BJ (cell line): ENCODE measurements around the gene TASL. TPM values are rescaled to one million over a fixed set of nuclear protein-coding genes. Genes with fewer than 3 reads are reported as not detected.

Experiments
- CTCF ChIA-PET: fragments of 350-600 bp; formaldehyde crosslinking; extraction: SDS; loops from one replicate; lab custom pipeline; 2021; ENCODE audit warnings: antibody characterized with exemption, inconsistent platforms; lab: Yijun Ruan, JAX
- POLR2A ChIA-PET: fragments of 300-600 bp; sonication (Branson Sonifier 250); formaldehyde crosslinking; extraction: SDS; loops from one replicate; lab custom pipeline; 2021; ENCODE audit warnings: antibody characterized with exemption; lab: Charles Lee
- DNase-seq: peaks from one replicate; pipeline ENCODE4 v3.0.0-alpha.2; 2011; ENCODE audit warnings: low read depth
- H3K27me3 ChIP-seq: 2 replicates; pipeline ENCODE4 v1.6.0; 2011; ENCODE audit warnings: low read length; ENCODE audit not compliant: control insufficient read depth, insufficient read depth
- H3K36me3 ChIP-seq: 2 replicates; pipeline ENCODE4 v1.5.1; 2011; ENCODE audit warnings: low read length; ENCODE audit not compliant: control insufficient read depth, insufficient read depth
- H3K4me3 ChIP-seq: 2 replicates; pipeline ENCODE4 v1.5.1; 2011; ENCODE audit warnings: low read depth, mild to moderate bottlenecking, control low read depth, low read length
- polyA minus RNA-seq: library from RNA; depleted of rRNA, polyadenylated mRNA; stranded (reverse); fragments of >200 nt; gene quantifications from 2 replicates; pipeline ENCODE4 v1.2.3, GENCODE V29; 2011; rRNA and poly(A)+ RNA removed
- polyA plus RNA-seq: library from polyadenylated mRNA; depleted of rRNA; stranded (reverse); fragments of >200 nt; gene quantifications from 2 replicates; pipeline ENCODE4 v1.2.3, GENCODE V29; 2011; rRNA removed
- TF ChIP-seq, protein P1 (sequence below): IDR thresholded peaks from 2 replicates; pipeline ENCODE4 v1.5.1; 2011; ENCODE audit warnings: low read depth, mild to moderate bottlenecking, control low read depth, inconsistent platforms, low read length, moderate library complexity; ENCODE audit not compliant: insufficient read depth

The TASL gene, protein sequence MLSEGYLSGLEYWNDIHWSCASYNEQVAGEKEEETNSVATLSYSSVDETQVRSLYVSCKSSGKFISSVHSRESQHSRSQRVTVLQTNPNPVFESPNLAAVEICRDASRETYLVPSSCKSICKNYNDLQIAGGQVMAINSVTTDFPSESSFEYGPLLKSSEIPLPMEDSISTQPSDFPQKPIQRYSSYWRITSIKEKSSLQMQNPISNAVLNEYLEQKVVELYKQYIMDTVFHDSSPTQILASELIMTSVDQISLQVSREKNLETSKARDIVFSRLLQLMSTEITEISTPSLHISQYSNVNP
- polyA plus RNA-seq (not detected in 2 replicates), polyA minus RNA-seq (not detected in 2 replicates)

DNA sequence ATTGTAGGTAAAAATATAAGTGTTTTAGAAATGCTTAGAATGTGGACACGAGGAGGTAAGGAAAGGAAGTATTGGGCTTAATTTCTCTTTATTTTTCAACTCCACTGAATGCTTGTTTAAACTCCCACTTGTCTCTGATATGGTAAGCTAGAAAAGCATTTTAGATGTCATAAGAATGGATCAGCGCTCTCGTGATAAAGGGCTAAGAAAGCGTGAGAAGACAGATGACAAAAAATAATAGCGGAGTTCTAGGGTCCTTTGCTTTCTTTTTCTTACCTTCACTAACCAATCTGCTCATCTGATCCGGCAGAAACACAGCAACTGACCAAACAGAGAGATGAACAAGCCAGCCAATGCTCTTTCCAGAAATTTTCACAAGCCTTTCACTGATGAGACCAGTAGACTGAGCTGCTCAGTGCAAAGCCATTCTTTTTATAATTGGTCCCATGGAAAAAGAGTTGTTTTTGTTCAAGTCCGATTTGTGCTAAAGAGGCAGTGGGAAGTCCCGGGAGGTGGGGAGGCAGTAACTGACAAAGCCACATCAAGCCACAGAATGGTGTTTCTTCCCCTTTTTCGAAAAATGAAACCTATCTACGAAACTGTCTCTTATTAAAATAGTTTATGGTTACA, at the start of gene TASL:
Gene TASL, minus strand, starts transcription at position 405 of the 630 bp plus-strand sequence. CDS start 17,411 bp downstream, outside the sequence.
- Histone ChIP-seq H3K27me3 (no peaks in the 10 kb centered on the region), H3K4me3 (no peak within 1 kb of the TSS), H3K36me3 (no peaks in the 10 kb centered on the region)
- ChIA-PET CTCF (no interaction called here), POLR2A (no interaction called here)
- TF ChIP-seq, protein P1, sequence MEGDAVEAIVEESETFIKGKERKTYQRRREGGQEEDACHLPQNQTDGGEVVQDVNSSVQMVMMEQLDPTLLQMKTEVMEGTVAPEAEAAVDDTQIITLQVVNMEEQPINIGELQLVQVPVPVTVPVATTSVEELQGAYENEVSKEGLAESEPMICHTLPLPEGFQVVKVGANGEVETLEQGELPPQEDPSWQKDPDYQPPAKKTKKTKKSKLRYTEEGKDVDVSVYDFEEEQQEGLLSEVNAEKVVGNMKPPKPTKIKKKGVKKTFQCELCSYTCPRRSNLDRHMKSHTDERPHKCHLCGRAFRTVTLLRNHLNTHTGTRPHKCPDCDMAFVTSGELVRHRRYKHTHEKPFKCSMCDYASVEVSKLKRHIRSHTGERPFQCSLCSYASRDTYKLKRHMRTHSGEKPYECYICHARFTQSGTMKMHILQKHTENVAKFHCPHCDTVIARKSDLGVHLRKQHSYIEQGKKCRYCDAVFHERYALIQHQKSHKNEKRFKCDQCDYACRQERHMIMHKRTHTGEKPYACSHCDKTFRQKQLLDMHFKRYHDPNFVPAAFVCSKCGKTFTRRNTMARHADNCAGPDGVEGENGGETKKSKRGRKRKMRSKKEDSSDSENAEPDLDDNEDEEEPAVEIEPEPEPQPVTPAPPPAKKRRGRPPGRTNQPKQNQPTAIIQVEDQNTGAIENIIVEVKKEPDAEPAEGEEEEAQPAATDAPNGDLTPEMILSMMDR = no peak
- no peak for DNase-seq

DNA sequence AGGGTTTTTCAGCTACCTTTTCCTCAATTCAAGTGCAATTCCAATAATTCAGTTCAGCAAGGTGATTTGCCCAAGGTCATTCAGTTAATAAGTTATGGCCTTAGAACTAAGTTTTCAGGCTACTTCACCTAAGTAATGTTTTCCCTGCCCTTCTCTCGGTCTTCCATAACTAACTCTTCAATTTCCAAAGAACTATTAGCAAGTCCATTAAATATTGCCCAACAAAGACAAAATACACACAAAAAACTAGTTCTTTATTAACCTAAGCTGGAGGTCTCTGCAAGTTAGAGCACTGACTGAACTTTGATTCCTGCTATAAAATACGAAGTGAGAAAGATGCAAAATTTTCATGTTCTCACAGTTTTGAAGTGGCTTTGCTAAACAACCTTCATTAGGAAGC, 48.8 kb upstream of the TASL start:
- Histone ChIP-seq H3K36me3 (no peaks in the 10 kb centered on the region), H3K27me3 (no peaks in the 10 kb centered on the region), H3K4me3 (no peak overlapping the region)
- ChIA-PET CTCF (no interaction called here), POLR2A (no interaction called here)
- DNase-seq = no peak
- TF ChIP-seq, protein P1 = no peak

DNA sequence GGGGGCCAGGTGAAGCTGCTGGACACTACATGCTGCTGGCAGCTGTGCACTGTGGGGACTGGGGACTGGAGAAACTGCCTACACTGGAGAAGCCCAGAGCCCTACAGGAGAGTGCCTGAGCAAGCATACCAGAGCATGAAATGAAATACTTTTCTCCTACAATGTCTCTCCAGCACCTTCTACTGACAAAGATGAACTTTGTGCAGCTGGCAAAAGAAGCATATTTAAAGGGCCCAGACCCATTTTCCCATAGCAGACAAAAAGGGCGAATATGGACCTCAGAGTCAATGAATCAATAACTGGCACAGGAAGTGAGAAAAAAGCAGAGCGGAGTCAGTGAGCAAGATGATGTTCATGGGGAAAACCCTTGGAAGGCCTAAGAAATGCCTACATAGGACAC, 44.8 kb upstream of the TASL start:
- ChIA-PET CTCF (interaction anchor here (0.7 kb wide), 1 partner anchor 13 kb away, joined by 4 read pairs; no protein-coding TSS in a partner anchor), POLR2A (no interaction called here)
- TF ChIP-seq, protein P1 = no peak
- DNase-seq = no peak
- Histone ChIP-seq H3K36me3 (no peaks in the 10 kb centered on the region), H3K27me3 (no peaks in the 10 kb centered on the region), H3K4me3 (no peak overlapping the region)

DNA sequence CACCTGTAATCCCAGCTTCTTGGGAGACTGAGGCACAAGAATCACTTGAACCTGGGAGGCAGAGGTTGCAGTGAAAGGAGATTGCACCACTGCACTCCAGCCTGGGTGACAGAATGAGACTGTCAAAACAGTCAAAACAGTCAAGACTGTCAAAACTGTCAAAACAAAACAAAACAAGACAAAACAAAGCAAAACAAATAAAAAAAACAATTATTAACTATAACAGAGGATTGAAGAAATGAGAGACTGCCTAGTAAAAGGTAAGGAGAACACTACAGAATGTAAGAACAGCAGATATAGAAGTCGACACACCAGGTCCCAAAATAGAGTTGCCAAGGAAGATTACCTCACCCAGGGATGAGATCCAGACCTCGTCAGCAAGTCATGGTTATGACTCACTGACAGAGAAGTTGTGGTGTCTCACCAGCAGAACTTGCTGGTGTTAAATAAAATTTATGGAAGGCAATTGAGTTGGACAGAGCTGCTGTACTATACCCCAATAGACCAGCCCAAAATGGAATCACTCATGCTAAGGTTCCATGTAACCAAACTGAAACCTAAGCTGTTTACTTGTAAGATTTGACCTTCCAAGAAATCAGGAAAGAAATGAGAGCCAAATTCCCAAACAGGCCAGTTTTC, 43.5 kb upstream of the TASL start:
- H3K36me3 ChIP-seq = no peaks in the 10 kb centered on the region
- peak; percentile 68 for DNase-seq
- POLR2A ChIA-PET = no interaction called here
- TF ChIP-seq, protein P1 = no peak
- no peak overlapping the region for H3K4me3 ChIP-seq
- CTCF ChIA-PET = no interaction called here
- H3K27me3 ChIP-seq = no peaks in the 10 kb centered on the region

DNA sequence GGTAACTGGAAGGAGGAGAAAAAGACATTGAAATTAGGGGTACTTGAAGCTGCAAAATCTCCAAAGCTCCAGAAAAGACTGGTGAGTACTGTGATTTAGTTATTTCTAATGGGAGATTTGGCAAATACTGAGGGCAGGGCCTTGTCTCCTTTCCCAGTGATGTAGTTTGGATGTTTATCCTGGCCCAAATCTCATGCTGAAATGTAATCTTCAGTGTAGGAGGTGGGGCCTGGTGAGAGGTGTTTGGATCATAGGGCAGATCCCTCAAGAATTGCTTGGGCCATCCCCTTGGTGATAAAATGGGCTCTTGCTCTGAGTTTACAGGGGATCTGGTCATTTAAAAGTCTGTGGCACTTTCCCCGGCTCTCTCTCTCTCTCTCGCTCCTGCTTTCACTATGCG, 42.6 kb upstream of the TASL start:
- TF ChIP-seq, protein P1 = no peak
- Histone ChIP-seq H3K4me3 (no peak overlapping the region), H3K36me3 (no peaks in the 10 kb centered on the region), H3K27me3 (no peaks in the 10 kb centered on the region)
- DNase-seq = no peak
- POLR2A ChIA-PET = no interaction called here
- CTCF ChIA-PET = interaction anchor here (1.0 kb wide), 1 partner anchor 32 kb away, joined by 3 read pairs; no protein-coding TSS in a partner anchor
